Activated B cell treated with CpG ODN at 0.5 μM for 24 hours (primary cell): Measurements from ENCODE around the gene CES2. TPM values are rescaled to one million over a fixed set of nuclear protein-coding genes. Genes with fewer than 3 reads are reported as not detected.
"Not testable (repeated sequence)": the region's sequence is repeated elsewhere in the genome, so short reads cannot be mapped to it uniquely, and the experiment has no call there.

ENCODE experiments used
- ATAC-seq: fragments of 200-7000 bp; cut with Tn5 transposase; one replicate; pipeline ENCODE4 v1.10.0; 2021; ENCODE audit warnings: low read depth, mild to moderate bottlenecking, moderate library complexity
- CTCF ChIA-PET: fragments of 350-600 bp; sonication (Branson Sonifier 250); formaldehyde crosslinking; loops from one replicate; lab custom pipeline; 2021; ENCODE audit warnings: antibody characterized with exemption; lab: Charles Lee
- POLR2A ChIA-PET: fragments of 350-600 bp; sonication (Branson Sonifier 250); formaldehyde crosslinking; loops from one replicate; lab custom pipeline; 2021; ENCODE audit warnings: antibody characterized with exemption; lab: Charles Lee
- DNase-seq: peaks from one replicate; pipeline ENCODE4 v3.0.0; 2022
- H3K27ac Mint-ChIP-seq: one replicate; pipeline ENCODE4 v1.8.0; 2020; ENCODE audit warnings: mixed read lengths
- H3K27me3 Mint-ChIP-seq: one replicate; pipeline ENCODE4 v1.8.0; 2021; ENCODE audit warnings: mixed read lengths
- H3K36me3 Mint-ChIP-seq: one replicate; pipeline ENCODE4 v1.8.0; 2021; ENCODE audit warnings: low read depth, mixed read lengths
- H3K4me1 Mint-ChIP-seq: one replicate; pipeline ENCODE4 v1.8.0; 2021; ENCODE audit warnings: mixed read lengths
- H3K4me3 Mint-ChIP-seq: one replicate; pipeline ENCODE4 v1.8.0; 2020; ENCODE audit warnings: mild to moderate bottlenecking, mixed read lengths
- H3K9me3 Mint-ChIP-seq: one replicate; pipeline ENCODE4 v1.8.0; 2020; ENCODE audit warnings: mixed read lengths
- CTCF ChIP-seq: fragments of 200-600 bp; IDR thresholded peaks from one replicate; pipeline ENCODE4 v1.8.0; 2022; ENCODE audit warnings: antibody characterized with exemption, mild to moderate bottlenecking
- intact Hi-C: fragments of 100-400 bp; cut with micrococcal nuclease; formaldehyde crosslinking; loops from one replicate; pipeline ENCODE4 v1.15.1; 2024
- total RNA-seq: library from RNA; stranded (reverse); gene quantifications from 2 replicates; pipeline ENCODE4 v1.2.3, GENCODE V29; 2022

CES2 gene
- total RNA-seq, 1 donor from 2014 or later, result 34.7 TPM

GRCh38 chr16:66895689-66895979 is 39.7 kb upstream of the CES2 start:
- no peak overlapping the region for H3K27ac Mint-ChIP-seq
- H3K4me1 Mint-ChIP-seq, result peaks cover 2% of the 10 kb centered on the region
- H3K36me3 Mint-ChIP-seq, result no peaks in the 10 kb centered on the region
- DNase-seq (no peak), ATAC-seq (no peak)
- no peak overlapping the region for H3K4me3 Mint-ChIP-seq
- CTCF ChIA-PET, result interaction anchor here (0.7 to 1.0 kb wide), 2 partner anchors 57 to 290 kb away, joined by 3 read pairs; no protein-coding TSS in a partner anchor
- POLR2A ChIA-PET, result no interaction called here
- no peak for TF ChIP-seq CTCF
- H3K9me3 Mint-ChIP-seq, result no peaks in the 10 kb centered on the region
- intact Hi-C loops, result loop anchor here (2.0 kb wide), 1 partner anchor 59 kb away; no protein-coding TSS in a partner anchor
- H3K27me3 Mint-ChIP-seq, result no peaks in the 10 kb centered on the region

GRCh38 chr16:66895999-66896398 is 39.3 kb upstream of the CES2 start:
- Mint-ChIP-seq H3K27ac (no peak overlapping the region), H3K4me1 (peaks cover 2% of the 10 kb centered on the region), H3K9me3 (no peaks in the 10 kb centered on the region), H3K27me3 (no peaks in the 10 kb centered on the region), H3K36me3 (no peaks in the 10 kb centered on the region), H3K4me3 (no peak overlapping the region)
- ChIA-PET POLR2A (no interaction called here), CTCF (no interaction called here)
- no peak for TF ChIP-seq CTCF
- intact Hi-C loops, result loop anchor here (2.0 kb wide), 1 partner anchor 59 kb away; no protein-coding TSS in a partner anchor
- DNase-seq (no peak), ATAC-seq (no peak)

- H3K4me1 Mint-ChIP-seq, CTCF ChIA-PET, H3K27ac Mint-ChIP-seq, intact Hi-C loops, POLR2A ChIA-PET, H3K9me3 Mint-ChIP-seq, DNase-seq, H3K4me3 Mint-ChIP-seq, H3K27me3 Mint-ChIP-seq, ATAC-seq, H3K36me3 Mint-ChIP-seq: not testable (repeated sequence)
These were observed 38.6 kb upstream of the CES2 start for GRCh38 chr16:66896682-66897081.

- no peak overlapping the region for H3K4me3 Mint-ChIP-seq
- H3K27me3 Mint-ChIP-seq, result no peaks in the 10 kb centered on the region
- ChIA-PET POLR2A (no interaction called here), CTCF (no interaction called here)
- H3K36me3 Mint-ChIP-seq, result no peaks in the 10 kb centered on the region
- TF ChIP-seq CTCF, result no peak
- peaks cover 2% of the 10 kb centered on the region for H3K4me1 Mint-ChIP-seq
- ATAC-seq (no peak), DNase-seq (no peak)
- no peaks in the 10 kb centered on the region for H3K9me3 Mint-ChIP-seq
- no peak overlapping the region for H3K27ac Mint-ChIP-seq
- intact Hi-C loops, result no loop called here
These were observed 37.1 kb upstream of the CES2 start for GRCh38 chr16:66898207-66898606.

GRCh38 chr16:66898933-66899309 is 36.4 kb upstream of the CES2 start:
- intact Hi-C loops, result no loop called here
- POLR2A ChIA-PET, result no interaction called here
- Mint-ChIP-seq H3K27ac (no peak overlapping the region), H3K4me3 (no peak overlapping the region), H3K4me1 (peaks cover 2% of the 10 kb centered on the region), H3K9me3 (no peaks in the 10 kb centered on the region), H3K36me3 (no peaks in the 10 kb centered on the region), H3K27me3 (no peaks in the 10 kb centered on the region)
- no peak for DNase-seq
- TF ChIP-seq CTCF, result no peak
- CTCF ChIA-PET, result interaction anchor here (0.9 kb wide), 1 partner anchor 26 kb away, joined by 3 read pairs; no protein-coding TSS in a partner anchor
- ATAC-seq, result no peak
